HUDEP-2 (cell line): ENCODE measurements around the gene WIPI1.
A peak's percentile ranks its signal among the peaks of the same experiment; 100 is the strongest.
"Not testable (repeated sequence)": the region's sequence is repeated elsewhere in the genome, so short reads cannot be mapped to it uniquely, and the experiment has no call there.

Experiments used
- DNase-seq, 76 experiments: peaks; one replicate each; lab custom pipeline; 2025; ENCODE audit not compliant: unreplicated experiment in 76 of 76; lab: John Stamatoyannopoulos, UW

Gene WIPI1

GRCh38 chr17:68421486-68421885 lies 35.8 kb downstream of the WIPI1 start:
- no peak for DNase-seq

DNA sequence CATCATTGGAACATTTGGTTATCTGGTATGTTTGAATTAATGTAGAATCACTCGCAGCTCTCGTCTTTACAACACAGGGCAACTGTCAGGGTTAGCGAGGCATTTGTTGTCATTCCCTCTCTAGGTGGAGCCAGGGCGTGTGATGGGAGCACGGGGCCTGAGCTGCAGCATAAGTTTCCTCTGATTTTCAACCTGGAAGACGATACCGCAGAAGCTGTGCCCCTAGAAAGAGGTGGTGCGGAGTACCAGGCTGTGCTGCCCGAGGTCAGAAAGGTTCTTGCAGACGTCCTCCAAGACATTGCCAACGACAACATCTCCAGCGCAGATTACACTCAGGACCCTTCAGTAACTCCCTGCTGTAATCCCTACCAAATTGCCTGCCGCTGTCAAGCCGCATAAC lies 37.2 kb downstream of the WIPI1 start:
- no peak for DNase-seq

GRCh38 chr17:68418876-68419275 lies 38.4 kb downstream of the WIPI1 start:
- DNase-seq, result no peak

- DNase-seq, result no peak
Observed at GRCh38 chr17:68417317-68417716, 40.0 kb downstream of the WIPI1 start.

DNA sequence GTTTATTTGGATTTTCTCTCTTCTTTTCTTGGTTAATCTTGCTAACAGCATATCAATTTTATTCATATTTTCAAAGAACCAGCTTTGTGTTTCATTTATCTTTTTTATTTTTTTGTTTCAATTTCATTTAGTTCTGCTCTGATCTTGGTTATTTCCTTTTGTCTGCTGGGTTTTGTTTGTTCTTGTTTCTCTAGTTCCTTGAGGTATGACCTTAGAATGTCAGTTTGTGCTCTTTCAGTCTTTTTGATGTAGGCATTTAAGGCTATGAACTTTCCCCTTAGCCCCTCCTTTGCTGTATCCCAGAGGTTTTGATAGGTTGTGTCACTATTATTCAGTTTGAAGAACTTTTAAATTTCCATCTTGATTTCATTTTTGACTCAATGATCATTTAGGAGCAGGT lies 42.4 kb downstream of the WIPI1 start:
- not testable (repeated sequence) for DNase-seq

GRCh38 chr17:68413597-68414560 lies 43.4 kb downstream of the WIPI1 start:
- DNase-seq, result peak in 35 of 76 experiments; percentile 2 to 49 (median 22)

- DNase-seq, result not testable (repeated sequence)
Observed at GRCh38 chr17:68407656-68408055, 49.6 kb downstream of the WIPI1 start.

- not testable (repeated sequence) for DNase-seq
Observed at GRCh38 chr17:68403837-68404236, 53.5 kb downstream of the WIPI1 start.

- no peak for DNase-seq
Observed at GRCh38 chr17:68403122-68403521, 54.2 kb downstream of the WIPI1 start.

GRCh38 chr17:68401288-68401687 lies 56.0 kb downstream of the WIPI1 start:
- no peak for DNase-seq

DNA sequence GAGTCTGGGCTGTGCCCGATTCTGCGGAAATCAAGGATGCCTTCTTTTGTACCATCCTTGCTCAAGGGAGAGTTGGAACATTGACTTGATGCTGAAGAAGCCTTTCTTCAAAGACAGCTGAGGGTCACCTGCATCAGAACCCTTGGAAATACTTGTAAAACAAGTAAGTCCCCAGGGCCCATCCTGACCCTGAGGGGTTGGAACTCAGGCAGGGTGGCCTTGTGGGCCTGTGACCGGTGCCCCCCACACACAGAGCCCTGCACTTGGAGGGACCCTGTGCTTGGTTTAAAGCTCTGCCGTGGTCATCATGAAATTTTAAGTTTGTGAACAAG lies 56.9 kb downstream of the WIPI1 start:
- no peak for DNase-seq

GRCh38 chr17:68399638-68400403 lies 57.5 kb downstream of the WIPI1 start:
- no peak for DNase-seq

DNA sequence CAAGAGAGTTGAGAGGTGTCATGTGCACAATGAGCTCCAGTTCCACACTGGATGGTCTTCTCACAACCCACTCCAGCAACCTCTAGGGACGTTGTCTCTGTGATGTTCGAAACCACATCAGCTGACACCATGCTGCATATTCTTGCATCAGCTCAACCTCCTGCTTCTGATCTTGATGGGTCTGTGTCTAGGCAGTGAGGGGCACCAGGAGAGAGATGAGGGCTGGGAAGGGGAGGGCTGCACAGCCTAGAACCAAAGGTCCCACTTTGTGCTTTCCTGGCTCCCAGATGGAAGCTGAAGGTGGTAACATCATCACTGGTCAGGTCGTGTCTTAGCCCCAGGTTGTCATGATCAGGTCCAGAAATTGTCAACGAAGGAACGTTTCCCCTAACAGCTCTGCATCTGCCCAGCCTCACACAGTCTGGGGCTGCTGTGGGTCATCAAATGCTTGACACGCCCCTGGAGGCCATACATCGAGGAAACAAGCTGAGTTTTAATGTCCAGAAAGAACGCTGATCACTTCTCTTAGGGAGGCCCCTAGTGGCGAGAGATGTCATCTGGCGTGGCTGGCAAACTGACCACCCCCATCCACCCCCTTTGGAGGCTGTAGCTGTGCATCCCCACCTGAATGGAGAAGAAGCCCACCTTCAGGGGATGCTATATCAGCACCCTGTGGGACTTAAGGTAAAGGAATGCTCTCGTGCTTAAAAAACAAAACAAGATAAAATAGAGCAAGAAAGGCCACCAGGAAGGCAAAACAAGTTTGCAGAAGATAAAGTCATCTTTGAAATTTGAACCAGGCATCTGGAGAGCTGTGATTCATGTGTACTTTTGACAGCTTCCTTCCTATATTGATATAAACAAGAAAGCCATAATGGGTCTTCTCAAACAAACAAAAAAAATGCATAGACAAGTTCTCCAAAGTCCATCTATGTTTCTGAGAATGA lies 58.3 kb downstream of the WIPI1 start:
- DNase-seq, result peak in 30 of 76 experiments; percentile 3 to 57 (median 22)

DNA sequence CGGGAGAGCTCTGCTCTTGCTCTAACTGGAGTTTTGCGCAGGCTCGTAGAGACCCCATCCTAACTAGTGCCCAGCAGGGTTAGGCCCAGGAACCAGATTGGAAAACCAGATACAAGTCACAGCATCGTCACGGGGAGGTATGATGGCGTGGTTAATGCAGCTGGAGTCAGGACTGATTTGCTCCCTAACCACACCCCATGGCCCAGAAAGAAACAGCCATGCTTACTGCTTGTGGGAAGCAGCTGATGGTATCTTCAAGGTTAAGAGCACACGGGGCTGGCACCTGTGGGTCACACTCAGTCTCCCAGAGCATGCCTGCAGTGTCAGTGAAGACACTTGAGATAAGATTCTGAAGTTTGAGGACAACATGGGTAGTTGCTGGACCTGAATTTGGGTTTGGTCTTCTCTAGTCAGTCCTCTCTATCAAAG lies 60.2 kb downstream of the WIPI1 start:
- no peak for DNase-seq

DNA sequence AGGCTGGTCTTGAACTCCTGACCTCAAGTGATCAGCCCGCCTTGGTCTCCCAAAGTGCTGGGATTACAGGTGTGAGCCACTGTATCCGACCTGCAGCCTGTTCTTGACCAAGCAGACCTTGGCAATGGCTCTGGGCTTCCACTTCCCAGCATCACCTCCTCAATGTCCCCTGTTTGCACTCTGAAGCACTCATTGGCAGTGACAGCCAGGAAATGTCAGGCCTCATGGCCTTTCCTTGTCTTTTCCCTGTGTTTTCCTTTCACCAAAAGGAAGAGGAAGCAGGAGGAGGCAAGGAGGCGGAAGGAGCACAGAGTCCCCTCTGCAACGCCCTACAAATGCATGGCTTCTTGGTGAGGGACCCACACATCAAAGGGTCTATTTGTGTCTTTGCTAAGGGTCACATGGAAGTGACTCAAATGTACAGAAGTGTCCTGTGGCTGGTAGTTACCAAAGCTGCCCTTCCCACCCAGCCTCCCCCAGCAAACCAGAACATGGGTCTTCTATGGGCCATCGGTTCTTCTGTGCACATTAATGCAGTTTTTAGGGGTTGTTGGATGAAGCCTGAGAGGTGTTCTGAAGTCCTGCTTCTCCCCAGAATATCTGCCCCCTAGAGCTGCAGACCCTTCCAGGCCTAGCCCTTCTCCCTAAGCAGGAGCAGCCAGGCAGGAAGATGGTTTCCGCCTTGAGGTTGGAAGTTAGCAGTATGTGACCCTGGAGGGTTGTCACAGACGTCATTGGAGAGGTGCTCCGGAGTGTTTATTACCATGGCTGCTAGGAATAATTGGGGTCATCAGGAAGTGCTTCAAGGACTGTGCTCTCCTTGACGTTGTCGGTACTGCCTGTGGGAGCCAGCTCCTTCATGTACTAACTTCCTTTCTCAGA lies 60.8 kb downstream of the WIPI1 start:
- DNase-seq, result no peak

DNA sequence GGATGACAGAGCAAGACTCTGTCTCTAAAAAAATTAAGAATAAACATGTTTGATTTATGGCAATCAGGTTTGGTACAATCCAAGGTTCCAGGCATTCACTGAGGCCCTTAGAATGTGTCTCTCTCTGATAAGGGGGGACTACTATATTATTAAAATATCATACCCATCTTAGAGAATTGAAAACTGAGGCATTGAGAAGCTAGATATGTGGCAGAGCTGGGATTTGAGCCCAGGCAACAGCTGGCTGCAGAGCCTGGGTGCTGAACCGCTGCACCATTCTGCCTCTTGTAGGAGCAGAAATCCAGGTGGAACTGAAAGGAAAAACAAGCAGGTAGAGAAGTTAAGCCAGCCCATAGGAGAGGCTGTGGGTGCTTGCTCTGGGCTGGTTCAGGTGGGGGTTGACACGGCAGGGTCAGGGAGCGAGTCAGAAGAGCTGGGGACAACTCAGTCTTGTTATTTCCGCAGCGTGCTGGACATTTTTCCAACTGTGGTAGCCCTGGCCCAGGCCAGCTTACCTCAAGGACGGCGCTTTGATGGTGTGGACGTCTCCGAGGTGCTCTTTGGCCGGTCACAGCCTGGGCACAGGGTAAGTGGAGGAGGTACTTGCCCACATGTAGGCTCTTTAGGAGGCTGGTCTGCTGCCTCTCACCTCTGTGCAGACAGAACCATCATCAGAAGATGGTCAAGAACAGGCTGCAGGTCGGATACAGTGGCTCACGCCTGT lies 62.5 kb downstream of the WIPI1 start:
- DNase-seq, result no peak

GRCh38 chr17:68391561-68392268 lies 65.6 kb downstream of the WIPI1 start:
- DNase-seq, result no peak

DNA sequence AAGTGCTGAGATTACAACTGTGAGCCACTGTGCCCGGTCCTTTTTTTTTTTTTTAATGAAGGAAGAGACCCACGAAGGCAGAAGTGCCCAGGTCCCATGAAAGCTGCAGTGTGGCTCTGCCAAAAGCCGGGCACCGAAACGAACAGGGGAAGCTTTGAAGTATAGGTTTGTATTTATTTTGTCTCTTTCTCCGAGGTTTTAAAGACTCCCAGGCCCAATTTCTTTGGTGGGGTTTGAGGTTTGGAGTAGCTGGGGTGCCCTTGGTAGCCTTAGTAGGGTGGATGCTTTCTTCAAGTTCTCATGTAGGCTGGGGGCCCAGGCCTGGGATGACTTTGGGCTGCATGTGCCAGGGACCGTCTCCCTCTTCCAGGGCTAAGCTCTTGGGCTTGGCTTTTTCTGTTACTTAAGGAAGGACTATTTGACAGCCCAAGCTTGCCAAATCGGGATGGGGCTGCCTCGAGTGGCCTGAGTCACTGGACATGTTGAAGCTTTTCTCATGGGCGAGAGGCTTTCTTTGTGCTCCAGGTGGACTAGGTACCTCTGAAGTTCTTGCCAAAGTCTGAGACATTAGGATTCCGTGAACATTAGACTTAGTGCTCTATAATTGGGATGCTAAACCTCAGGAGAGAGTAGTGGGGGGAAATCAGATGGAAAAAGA lies 66.3 kb downstream of the WIPI1 start:
- DNase-seq, result no peak
